ENCODE measurements around the gene GMEB2. TPM values are rescaled to one million over a fixed set of nuclear protein-coding genes. Genes with fewer than 3 reads are reported as not detected.

Gene GMEB2
- total and polyA plus RNA-seq, 10 of the 15 experiments (the other 5 are each of a cell fraction or from before 2014, with no cell fraction given): 0.08 to 15.1 (median 6.9) TPM

GRCh38 chr20:63665708-63666107, 38.8 kb upstream of the GMEB2 start:
- WGBS (ENCODE audit: insufficient coverage, insufficient replicate concordance, low lambda C conversion rate, missing lambda C conversion rate): 94% methylated on average over 13 of the region's 14 CpGs
- ChIA-PET CTCF (interaction anchor here (0.7 kb wide), 1 partner anchor 58 kb away, joined by 3 read pairs; no protein-coding TSS in a partner anchor), SMC1A (ENCODE audit: uncharacterized antibody, unreplicated experiment) (no interaction called here), RAD21 (ENCODE audit: unreplicated experiment) (no interaction called here), POLR2A (interaction anchor here (1.1 kb wide), 1 partner anchor 8 kb away, joined by 4 read pairs; the partner anchor contains the start of gene RTEL1)
- H3K9me3 ChIP-seq (replicated peaks; ENCODE audit: control insufficient read depth, insufficient read depth, low read length): no peaks in the 10 kb centered on the region
- no peak overlapping the region for H3K27ac ChIP-seq (ENCODE audit: control insufficient read depth, insufficient read depth)
- peaks cover 8 to 18% of the 10 kb centered on the region in 2 experiments; a peak in 3 of 4 replicates for H3K36me3 ChIP-seq (ENCODE audit: control insufficient read depth in 2 of 2, insufficient read depth in 2 of 2, low read length in 1 of 2)
- H2AFZ ChIP-seq (ENCODE audit: control insufficient read depth, low read depth, low read length): no peak overlapping the region
- DNase-seq (ENCODE audit: low read depth, low spot score) (no peak), ATAC-seq (no peak), FAIRE-seq (no peak)
- intact Hi-C loops (cut with micrococcal nuclease; ENCODE audit: unreplicated experiment): no loop called here
- BruUV-seq (replicated peaks): no TSS peak
- TF ChIP-seq ATF7 (IDR thresholded peaks at IDR 0.05; ENCODE audit: low read depth) (no peak), FOXK2 (IDR thresholded peaks at IDR 0.05) (no peak), RB1 (IDR thresholded peaks at IDR 0.05; ENCODE audit: borderline replicate concordance) (no peak), ZNF622 (IDR thresholded peaks at IDR 0.05) (no peak)
- H3K27me3 ChIP-seq (replicated peaks in 1 of 2; ENCODE audit: control insufficient read depth in 2 of 2, insufficient read depth in 2 of 2, low read length in 1 of 2): no peaks in the 10 kb centered on the region
- no peak overlapping the region for H3K4me2 ChIP-seq (ENCODE audit: control insufficient read depth, insufficient read depth)
- no peak overlapping the region for H3K4me3 ChIP-seq
- no peak overlapping the region for H3K9ac ChIP-seq (ENCODE audit: control insufficient read depth, insufficient read depth, low read length)
- no peaks in the 10 kb centered on the region for H3K4me1 ChIP-seq (ENCODE audit: control insufficient read depth, insufficient read depth, low read length)
- no peaks in the 10 kb centered on the region for H4K20me1 ChIP-seq (ENCODE audit: control insufficient read depth, insufficient read depth)
- H3K79me2 ChIP-seq (ENCODE audit: control insufficient read depth, insufficient read depth, low read length): no peaks in the 10 kb centered on the region
- in situ Hi-C loops (cut with MboI): no loop called here

GRCh38 chr20:63664861-63665594, 38.1 kb upstream of the GMEB2 start:
- 77% methylated on average over 14 of the region's 18 CpGs for WGBS (ENCODE audit: insufficient coverage, insufficient replicate concordance, low lambda C conversion rate, missing lambda C conversion rate)
- H3K36me3 ChIP-seq (ENCODE audit: control insufficient read depth in 2 of 2, insufficient read depth in 2 of 2, low read length in 1 of 2): peaks cover 8 to 18% of the 10 kb centered on the region in 2 experiments; a peak in 3 of 4 replicates
- H3K27ac ChIP-seq (ENCODE audit: control insufficient read depth, insufficient read depth): no peak overlapping the region
- BruUV-seq (replicated peaks): no TSS peak
- H3K27me3 ChIP-seq (replicated peaks in 1 of 2; ENCODE audit: control insufficient read depth in 2 of 2, insufficient read depth in 2 of 2, low read length in 1 of 2): no peaks in the 10 kb centered on the region
- ChIA-PET RAD21 (ENCODE audit: unreplicated experiment) (no interaction called here), CTCF (no interaction called here), POLR2A (no interaction called here), SMC1A (ENCODE audit: uncharacterized antibody, unreplicated experiment) (no interaction called here)
- TF ChIP-seq EZH2 (IDR thresholded peaks at IDR 0.05; ENCODE audit: borderline replicate concordance, control insufficient read depth, low read depth, low read length) (no peak), PRDM15 (CRISPR knock-in tag; IDR thresholded peaks at IDR 0.05) (no peak), NFXL1 (IDR thresholded peaks at IDR 0.05; ENCODE audit: borderline replicate concordance) (peak; percentile 55; the same call in 1 of the 2 replicates), IKZF1 (conservative IDR thresholded peaks at IDR 0.05) (no peak), PAX5 (IDR thresholded peaks at IDR 0.05; ENCODE audit: borderline replicate concordance, low read depth, low read length) (no peak)
- H3K9me3 ChIP-seq (replicated peaks; ENCODE audit: control insufficient read depth, insufficient read depth, low read length): no peaks in the 10 kb centered on the region
- H3K9ac ChIP-seq (ENCODE audit: control insufficient read depth, insufficient read depth, low read length): no peak overlapping the region
- H3K4me3 ChIP-seq: no peak overlapping the region
- no peaks in the 10 kb centered on the region for H4K20me1 ChIP-seq (ENCODE audit: control insufficient read depth, insufficient read depth)
- no peak overlapping the region for H3K4me2 ChIP-seq (ENCODE audit: control insufficient read depth, insufficient read depth)
- ATAC-seq: no peak
- no peak for DNase-seq (ENCODE audit: low read depth, low spot score)
- no peak overlapping the region for H2AFZ ChIP-seq (ENCODE audit: control insufficient read depth, low read depth, low read length)
- intact Hi-C loops (cut with micrococcal nuclease; ENCODE audit: unreplicated experiment) (no loop called here), in situ Hi-C loops (cut with MboI) (no loop called here)
- no peak for FAIRE-seq
- H3K79me2 ChIP-seq (ENCODE audit: control insufficient read depth, insufficient read depth, low read length): no peaks in the 10 kb centered on the region
- no peaks in the 10 kb centered on the region for H3K4me1 ChIP-seq (ENCODE audit: control insufficient read depth, insufficient read depth, low read length)
